HG03025 (cell line): ENCODE measurements around the gene LGALS8.
"Not testable (repeated sequence)": the region's sequence is repeated elsewhere in the genome, so short reads cannot be mapped to it uniquely, and the experiment has no call there.

Source experiments
- ATAC-seq: cut with Tn5 transposase; IDR thresholded peaks from one replicate; pipeline ENCODE4 v1.9.1; 2021; ENCODE audit warnings: mild to moderate bottlenecking, moderate library complexity; ENCODE audit not compliant: unreplicated experiment, low FRiP score

The LGALS8 gene

GRCh38 chr1:236523704-236524141, at the start of gene LGALS8:
Gene LGALS8 (plus strand): TSS chr1:236523982. CDS start chr1:236526071, 2,089 bp downstream.
- ATAC-seq: peak; percentile 73

- no peak for ATAC-seq
These were observed 47.8 kb upstream of the LGALS8 start for GRCh38 chr1:236476019-236476418.

GRCh38 chr1:236480758-236481436, 42.9 kb upstream of the LGALS8 start:
- ATAC-seq: no peak

GRCh38 chr1:236484310-236484971, 39.3 kb upstream of the LGALS8 start:
- no peak for ATAC-seq

GRCh38 chr1:236486356-236487002, 37.3 kb upstream of the LGALS8 start:
- no peak for ATAC-seq

- ATAC-seq: not testable (repeated sequence)
These were observed 34.6 kb upstream of the LGALS8 start for GRCh38 chr1:236489161-236489560.

GRCh38 chr1:236489710-236490377, 33.9 kb upstream of the LGALS8 start:
- no peak for ATAC-seq

- no peak for ATAC-seq
These were observed 32.2 kb upstream of the LGALS8 start for GRCh38 chr1:236491469-236492136.

- ATAC-seq: no peak
These were observed 31.4 kb upstream of the LGALS8 start for GRCh38 chr1:236492378-236492777.

- ATAC-seq: no peak
These were observed 29.7 kb upstream of the LGALS8 start for GRCh38 chr1:236494082-236494481.

- ATAC-seq: no peak
These were observed 29.0 kb upstream of the LGALS8 start for GRCh38 chr1:236494586-236495466.

- no peak for ATAC-seq
These were observed 28.2 kb upstream of the LGALS8 start for GRCh38 chr1:236495467-236496112.

- no peak for ATAC-seq
These were observed 25.9 kb upstream of the LGALS8 start for GRCh38 chr1:236497908-236498307.

GRCh38 chr1:236501093-236501492, 22.7 kb upstream of the LGALS8 start:
- ATAC-seq: no peak

GRCh38 chr1:236502579-236502971, 21.2 kb upstream of the LGALS8 start:
- ATAC-seq: no peak

- no peak for ATAC-seq
These were observed 20.7 kb upstream of the LGALS8 start for GRCh38 chr1:236502972-236503639.

GRCh38 chr1:236504338-236504737, 19.4 kb upstream of the LGALS8 start:
- ATAC-seq: not testable (repeated sequence)

GRCh38 chr1:236507022-236507700, 16.6 kb upstream of the LGALS8 start:
- no peak for ATAC-seq
